ENCODE measurements around the gene DCAF16. TPM values are rescaled to one million over a fixed set of nuclear protein-coding genes. Genes with fewer than 3 reads are reported as not detected.

DCAF16 gene
- total RNA-seq, 1 donor from 2014 or later: 34.2 TPM

DNA sequence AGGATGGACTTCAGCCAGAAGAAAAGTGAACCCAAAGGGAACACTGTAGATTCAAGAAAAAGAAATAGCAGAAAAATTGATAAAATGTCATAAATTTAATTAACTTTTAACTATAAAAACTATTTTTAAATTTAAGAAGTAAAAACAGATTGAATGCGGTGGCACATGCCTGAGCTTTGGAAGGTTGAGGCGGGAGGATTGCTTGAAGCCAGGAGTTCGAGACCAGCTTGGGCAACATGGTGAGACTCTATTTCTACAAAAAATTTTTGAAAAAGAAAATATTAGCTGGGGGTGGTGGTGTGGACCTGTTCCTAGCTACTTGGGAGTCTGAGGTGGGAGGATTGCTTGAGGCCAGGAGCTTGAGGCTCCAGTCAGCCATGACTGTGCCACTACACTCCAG lies 32.1 kb downstream of the DCAF16 start:
- Mint-ChIP-seq H3K27ac (ENCODE audit: unreplicated experiment) (no peak overlapping the region), H3K4me3 (ENCODE audit: unreplicated experiment) (no peak overlapping the region), H3K9me3 (ENCODE audit: unreplicated experiment) (no peaks in the 10 kb centered on the region), H3K36me3 (ENCODE audit: low read depth, unreplicated experiment) (no peaks in the 10 kb centered on the region), H3K4me1 (ENCODE audit: unreplicated experiment) (peaks cover 4% of the 10 kb centered on the region), H3K27me3 (ENCODE audit: unreplicated experiment) (peaks cover 19% of the 10 kb centered on the region)
- DNase-seq (ENCODE audit: low spot score): no peak
- TF ChIP-seq, protein P1, sequence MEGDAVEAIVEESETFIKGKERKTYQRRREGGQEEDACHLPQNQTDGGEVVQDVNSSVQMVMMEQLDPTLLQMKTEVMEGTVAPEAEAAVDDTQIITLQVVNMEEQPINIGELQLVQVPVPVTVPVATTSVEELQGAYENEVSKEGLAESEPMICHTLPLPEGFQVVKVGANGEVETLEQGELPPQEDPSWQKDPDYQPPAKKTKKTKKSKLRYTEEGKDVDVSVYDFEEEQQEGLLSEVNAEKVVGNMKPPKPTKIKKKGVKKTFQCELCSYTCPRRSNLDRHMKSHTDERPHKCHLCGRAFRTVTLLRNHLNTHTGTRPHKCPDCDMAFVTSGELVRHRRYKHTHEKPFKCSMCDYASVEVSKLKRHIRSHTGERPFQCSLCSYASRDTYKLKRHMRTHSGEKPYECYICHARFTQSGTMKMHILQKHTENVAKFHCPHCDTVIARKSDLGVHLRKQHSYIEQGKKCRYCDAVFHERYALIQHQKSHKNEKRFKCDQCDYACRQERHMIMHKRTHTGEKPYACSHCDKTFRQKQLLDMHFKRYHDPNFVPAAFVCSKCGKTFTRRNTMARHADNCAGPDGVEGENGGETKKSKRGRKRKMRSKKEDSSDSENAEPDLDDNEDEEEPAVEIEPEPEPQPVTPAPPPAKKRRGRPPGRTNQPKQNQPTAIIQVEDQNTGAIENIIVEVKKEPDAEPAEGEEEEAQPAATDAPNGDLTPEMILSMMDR (IDR thresholded peaks at IDR 0.05; ENCODE audit: unreplicated experiment): no peak

DNA sequence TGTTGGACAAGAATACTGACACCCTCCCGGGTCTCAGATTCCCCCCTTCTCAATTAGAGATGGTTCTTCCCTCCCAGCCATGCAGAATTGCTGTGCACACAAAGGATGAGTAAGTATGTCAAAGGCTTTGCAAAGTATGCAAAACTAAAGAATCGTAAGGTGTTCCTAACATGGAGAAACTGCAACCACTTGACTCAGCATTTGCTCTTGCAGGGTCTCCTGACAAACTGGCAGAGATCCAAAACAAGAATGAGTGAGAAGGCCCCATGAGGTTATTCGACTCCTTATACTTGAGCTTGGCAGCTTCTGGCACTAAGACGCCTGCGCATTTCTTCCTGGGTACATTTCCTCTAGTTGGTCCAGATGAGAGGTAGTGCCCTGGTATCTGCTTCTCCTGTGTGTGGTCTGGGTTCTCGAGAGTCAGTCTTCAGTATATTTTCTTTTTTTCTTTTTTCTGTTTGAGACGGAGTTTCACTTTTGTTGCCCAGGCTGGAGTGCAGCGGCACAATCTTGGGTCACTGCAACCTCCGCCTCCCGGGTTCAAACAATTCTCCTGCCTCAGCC lies 37.3 kb downstream of the DCAF16 start:
- H3K36me3 Mint-ChIP-seq (ENCODE audit: low read depth, unreplicated experiment): no peaks in the 10 kb centered on the region
- no peaks in the 10 kb centered on the region for H3K9me3 Mint-ChIP-seq (ENCODE audit: unreplicated experiment)
- DNase-seq (ENCODE audit: low spot score): no peak
- no peaks in the 10 kb centered on the region for H3K4me1 Mint-ChIP-seq (ENCODE audit: unreplicated experiment)
- H3K27ac Mint-ChIP-seq (ENCODE audit: unreplicated experiment): no peak overlapping the region
- TF ChIP-seq, protein P1 (IDR thresholded peaks at IDR 0.05; ENCODE audit: unreplicated experiment): no peak
- H3K4me3 Mint-ChIP-seq (ENCODE audit: unreplicated experiment): no peak overlapping the region
- peaks cover 2% of the 10 kb centered on the region for H3K27me3 Mint-ChIP-seq (ENCODE audit: unreplicated experiment)

DNA sequence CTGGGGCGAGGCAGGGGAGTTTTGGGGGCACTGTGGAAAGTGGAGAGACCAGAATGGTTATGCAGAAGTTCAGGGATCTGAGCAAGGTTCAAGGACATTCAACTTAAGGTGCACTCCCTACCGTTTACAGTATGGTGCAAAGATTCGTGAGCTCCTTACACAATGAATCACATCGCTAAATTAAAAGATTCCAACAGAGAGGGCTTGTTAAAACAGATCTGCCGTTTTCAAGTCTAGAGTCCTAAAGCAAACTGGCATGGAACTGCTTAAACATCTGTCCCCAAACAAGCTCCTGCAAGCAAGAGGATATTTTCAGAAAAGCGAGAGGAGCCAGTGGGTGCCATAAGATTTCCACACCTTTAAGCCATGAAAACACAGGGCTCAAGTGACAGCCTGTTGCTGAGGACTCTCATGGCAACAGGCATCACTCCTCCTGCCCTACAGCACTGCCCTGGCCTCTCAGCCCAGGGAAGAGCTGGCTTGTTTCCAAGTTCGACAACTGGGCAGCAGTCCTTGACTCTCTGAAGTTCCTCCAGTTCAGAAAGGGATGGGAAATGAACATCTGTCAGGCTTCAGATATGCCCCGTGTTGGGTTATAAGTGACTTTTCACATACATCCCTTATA lies 39.2 kb downstream of the DCAF16 start:
- Mint-ChIP-seq H3K9me3 (ENCODE audit: unreplicated experiment) (no peaks in the 10 kb centered on the region), H3K27ac (ENCODE audit: unreplicated experiment) (no peak overlapping the region), H3K27me3 (ENCODE audit: unreplicated experiment) (peaks cover 2% of the 10 kb centered on the region), H3K4me1 (ENCODE audit: unreplicated experiment) (no peaks in the 10 kb centered on the region), H3K4me3 (ENCODE audit: unreplicated experiment) (no peak overlapping the region), H3K36me3 (ENCODE audit: low read depth, unreplicated experiment) (no peaks in the 10 kb centered on the region)
- no peak for DNase-seq (ENCODE audit: low spot score)
- TF ChIP-seq, protein P1 (IDR thresholded peaks at IDR 0.05; ENCODE audit: unreplicated experiment): no peak

DNA sequence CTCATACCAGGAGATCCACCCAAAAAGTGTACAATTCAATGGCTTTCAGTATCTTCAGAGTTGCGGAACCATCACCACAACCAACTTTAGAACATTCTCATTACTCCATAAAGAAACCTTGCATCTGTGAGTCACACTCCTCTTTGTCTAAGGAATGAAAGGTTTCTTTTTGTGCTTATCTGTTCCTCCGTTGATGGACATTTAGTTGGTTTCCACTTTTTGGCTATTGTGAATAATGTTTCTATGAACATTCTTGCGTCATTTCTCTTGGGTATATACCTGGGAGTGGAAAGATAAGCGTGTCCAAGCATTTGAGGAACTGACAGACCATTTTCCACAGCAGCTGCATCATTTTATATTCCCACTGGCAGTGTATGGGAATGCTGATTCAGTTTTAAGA lies 39.7 kb downstream of the DCAF16 start:
- peaks cover 2% of the 10 kb centered on the region for H3K27me3 Mint-ChIP-seq (ENCODE audit: unreplicated experiment)
- no peak overlapping the region for H3K4me3 Mint-ChIP-seq (ENCODE audit: unreplicated experiment)
- DNase-seq (ENCODE audit: low spot score): no peak
- TF ChIP-seq, protein P1 (IDR thresholded peaks at IDR 0.05; ENCODE audit: unreplicated experiment): no peak
- H3K4me1 Mint-ChIP-seq (ENCODE audit: unreplicated experiment): no peaks in the 10 kb centered on the region
- H3K9me3 Mint-ChIP-seq (ENCODE audit: unreplicated experiment): no peaks in the 10 kb centered on the region
- no peaks in the 10 kb centered on the region for H3K36me3 Mint-ChIP-seq (ENCODE audit: low read depth, unreplicated experiment)
- H3K27ac Mint-ChIP-seq (ENCODE audit: unreplicated experiment): no peak overlapping the region

DNA sequence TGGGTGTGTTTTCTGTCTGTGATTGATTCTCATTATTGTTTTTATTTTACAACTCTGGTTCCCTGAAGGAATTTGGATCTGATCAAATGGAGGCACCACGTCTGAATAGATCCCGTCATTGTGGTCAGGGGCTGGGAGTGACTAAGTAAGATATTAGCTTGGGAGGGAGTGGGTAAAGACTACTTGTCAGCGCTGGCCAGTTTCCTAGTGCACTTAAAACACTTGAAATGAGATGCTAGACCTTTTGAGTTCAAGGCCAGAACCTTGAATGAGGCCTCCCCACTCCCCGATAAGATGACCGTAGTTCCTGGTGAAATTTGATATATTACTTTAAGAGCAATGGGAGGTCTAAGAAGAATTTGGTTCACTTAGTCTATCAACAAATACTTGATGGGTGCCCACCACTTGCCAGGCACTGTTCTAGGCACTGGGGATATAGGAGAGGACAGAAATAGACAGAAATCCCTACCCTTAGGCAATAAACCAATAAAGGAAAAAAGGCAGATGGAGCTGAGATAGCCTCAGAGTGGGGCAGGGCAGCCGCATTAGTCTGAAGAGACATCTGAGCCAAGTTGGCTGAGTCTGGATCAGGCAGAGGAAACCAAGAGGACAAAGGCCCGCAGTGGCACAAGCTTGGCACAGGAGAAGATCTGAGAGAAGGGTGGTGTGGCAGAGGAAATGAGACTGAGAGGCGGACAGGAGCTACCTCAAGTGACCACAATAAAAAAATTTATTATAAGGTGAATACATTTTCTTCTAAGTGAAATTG lies 41.0 kb downstream of the DCAF16 start:
- H3K27ac Mint-ChIP-seq (ENCODE audit: unreplicated experiment): no peak overlapping the region
- peaks cover 2% of the 10 kb centered on the region for H3K27me3 Mint-ChIP-seq (ENCODE audit: unreplicated experiment)
- no peaks in the 10 kb centered on the region for H3K36me3 Mint-ChIP-seq (ENCODE audit: low read depth, unreplicated experiment)
- H3K4me3 Mint-ChIP-seq (ENCODE audit: unreplicated experiment): no peak overlapping the region
- H3K9me3 Mint-ChIP-seq (ENCODE audit: unreplicated experiment): no peaks in the 10 kb centered on the region
- H3K4me1 Mint-ChIP-seq (ENCODE audit: unreplicated experiment): no peaks in the 10 kb centered on the region
- TF ChIP-seq, protein P1 (IDR thresholded peaks at IDR 0.05; ENCODE audit: unreplicated experiment): no peak
- DNase-seq (ENCODE audit: low spot score): no peak
